IMR-90 (cell line): ENCODE data around the gene MARK4. TPM values are rescaled to one million over a fixed set of nuclear protein-coding genes. Genes with fewer than 3 reads are reported as not detected.

Experiments
- ATAC-seq: fragments of 200-7000 bp; cut with Tn5 transposase; 2 replicates; pipeline ENCODE4 v1.9.1; 2020; ENCODE audit warnings: low read depth, mild to moderate bottlenecking, moderate library complexity
- BruUV-seq: library from RNA; stranded (reverse); fragments of 400-500 nt; replicated peaks from 2 replicates; lab custom pipeline; 2021; lab: Mats Ljungman, UMichigan
- CTCF ChIA-PET: fragments of 300-600 bp; formaldehyde crosslinking; extraction: SDS; loops from one replicate; lab custom pipeline; 2021; ENCODE audit warnings: antibody characterized with exemption; lab: Yijun Ruan, JAX
- POLR2A ChIA-PET: fragments of 300-600 bp; sonication (Branson Sonifier 250); formaldehyde crosslinking; loops from one replicate; lab custom pipeline; 2022; ENCODE audit warnings: antibody characterized with exemption; ENCODE audit not compliant: unreplicated experiment; lab: Charles Lee
- DNase-seq: peaks from one replicate; pipeline ENCODE4 v3.0.0; 2013
- H2AFZ ChIP-seq: replicated peaks from 2 replicates; pipeline ENCODE3; 2013; ENCODE audit warnings: low read length, mild to moderate bottlenecking; ENCODE audit not compliant: poor library complexity
- H2AK5ac ChIP-seq: 2 replicates; pipeline ENCODE4 v1.6.1; 2013; ENCODE audit warnings: low read depth, low read length, inconsistent platforms
- H2AK9ac ChIP-seq: replicated peaks from 2 replicates; pipeline ENCODE3; 2013; ENCODE audit warnings: mild to moderate bottlenecking, low read depth, low read length, moderate library complexity; ENCODE audit not compliant: poor library complexity
- H2BK120ac ChIP-seq: 2 replicates; pipeline ENCODE4 v1.6.1; 2013; ENCODE audit warnings: low read depth, low read length, inconsistent platforms
- H2BK15ac ChIP-seq: 3 replicates; pipeline ENCODE4 v1.6.1; 2013; ENCODE audit warnings: low read depth, low read length, inconsistent platforms
- H2BK20ac ChIP-seq: 2 replicates; pipeline ENCODE4 v1.6.1; 2013; ENCODE audit warnings: low read depth, mild to moderate bottlenecking, inconsistent platforms, low read length, moderate library complexity
- H2BK5ac ChIP-seq: 2 replicates; pipeline ENCODE4 v1.6.1; 2013; ENCODE audit warnings: mild to moderate bottlenecking, low read depth, low read length, inconsistent platforms; ENCODE audit not compliant: poor library complexity, severe bottlenecking
- H3K14ac ChIP-seq: replicated peaks from 2 replicates; pipeline ENCODE4 v1.6.1; 2013; ENCODE audit warnings: low read depth, low read length, inconsistent platforms
- H3K18ac ChIP-seq: 2 replicates; pipeline ENCODE4 v1.6.1; 2013; ENCODE audit warnings: low read depth, low read length, control low read depth
- H3K23ac ChIP-seq: 2 replicates; pipeline ENCODE4 v1.6.1; 2013; ENCODE audit warnings: low read depth, low read length, inconsistent platforms
- H3K27ac ChIP-seq: 2 replicates; pipeline ENCODE4 v1.5.1; 2013; ENCODE audit warnings: mild to moderate bottlenecking, control low read depth, low read length; ENCODE audit not compliant: insufficient read depth
- H3K27me3 ChIP-seq: 2 replicates; pipeline ENCODE4 v1.6.1; 2013; ENCODE audit warnings: low read length; ENCODE audit not compliant: control insufficient read depth, insufficient read depth
- H3K36me3 ChIP-seq: 2 replicates; pipeline ENCODE4 v1.6.1; 2013; ENCODE audit warnings: low read length, mixed read lengths; ENCODE audit not compliant: control insufficient read depth, insufficient read depth
- H3K4ac ChIP-seq: 2 replicates; pipeline ENCODE4 v1.6.1; 2013; ENCODE audit warnings: low read depth, low read length, inconsistent platforms
- H3K4me1 ChIP-seq: 2 replicates; pipeline ENCODE4 v1.6.1; 2013; ENCODE audit warnings: low read length, mixed read lengths; ENCODE audit not compliant: control insufficient read depth, insufficient read depth
- H3K4me2 ChIP-seq: 2 replicates; pipeline ENCODE4 v1.6.1; 2013; ENCODE audit warnings: low read depth, mild to moderate bottlenecking, control low read depth, low read length, moderate library complexity
- H3K4me3 ChIP-seq: 2 replicates; pipeline ENCODE4 v1.5.1; 2013; ENCODE audit warnings: low read depth, mild to moderate bottlenecking, control low read depth, low read length, moderate library complexity; ENCODE audit not compliant: insufficient read depth
- H3K56ac ChIP-seq: 2 replicates; pipeline ENCODE4 v1.6.1; 2013; ENCODE audit warnings: low read length, inconsistent platforms; ENCODE audit not compliant: insufficient read depth; ENCODE audit errors: extremely low read depth
- H3K79me1 ChIP-seq, 2 experiments: 2 replicates each; pipeline ENCODE4 v1.6.1; 2013; ENCODE audit warnings: low read length in 2 of 2, inconsistent platforms in 1 of 2, low read depth in 1 of 2
- H3K9ac ChIP-seq: 2 replicates; pipeline ENCODE4 v1.6.1; 2013; ENCODE audit warnings: low read depth, low read length, control low read depth
- H3K9me1 ChIP-seq: 2 replicates; pipeline ENCODE4 v1.6.1; 2013; ENCODE audit warnings: low read length, inconsistent platforms; ENCODE audit not compliant: insufficient read depth
- H3K9me3 ChIP-seq: 2 replicates; pipeline ENCODE4 v1.6.1; 2013; ENCODE audit warnings: low read length; ENCODE audit not compliant: control insufficient read depth, insufficient read depth
- H4K20me1 ChIP-seq: 2 replicates; pipeline ENCODE4 v1.6.1; 2013; ENCODE audit warnings: low read length, inconsistent platforms; ENCODE audit not compliant: insufficient read depth
- H4K5ac ChIP-seq: 2 replicates; pipeline ENCODE4 v1.6.1; 2013; ENCODE audit warnings: mild to moderate bottlenecking, low read depth, low read length, control low read depth
- H4K8ac ChIP-seq, 2 experiments: 2 replicates each; pipeline ENCODE4 v1.6.1; 2013; ENCODE audit warnings: low read depth in 2 of 2, low read length in 2 of 2, control low read depth in 1 of 2, inconsistent platforms in 1 of 2
- H4K91ac ChIP-seq: 2 replicates; pipeline ENCODE4 v1.6.1; 2013; ENCODE audit warnings: low read depth, low read length, inconsistent platforms; ENCODE audit not compliant: insufficient read depth
- BHLHE40 ChIP-seq: fragments of 150-350 bp; IDR thresholded peaks from 2 replicates; pipeline ENCODE4 v1.6.1; 2016; ENCODE audit warnings: mild to moderate bottlenecking, low read depth, low read length
- CEBPB ChIP-seq: IDR thresholded peaks from 2 replicates; pipeline ENCODE4 v1.6.1; 2012; ENCODE audit warnings: low read depth, low read length, improper control_type of control experiment
- CHD1 ChIP-seq: IDR thresholded peaks from 2 replicates; pipeline ENCODE4 v1.6.1; 2012; ENCODE audit warnings: low read depth, low read length, improper control_type of control experiment
- MAFK ChIP-seq: IDR thresholded peaks from 2 replicates; pipeline ENCODE4 v1.6.1; 2012; ENCODE audit warnings: low read depth, low read length, improper control_type of control experiment
- MAZ ChIP-seq: IDR thresholded peaks from 2 replicates; pipeline ENCODE4 v1.6.1; 2012; ENCODE audit warnings: low read depth, mild to moderate bottlenecking, low read length, improper control_type of control experiment, moderate library complexity, borderline replicate concordance
- NFE2L2 ChIP-seq: fragments of 150-350 bp; IDR thresholded peaks from 2 replicates; pipeline ENCODE4 v1.6.1; 2016; ENCODE audit warnings: low read depth, mild to moderate bottlenecking, low read length
- POLR2A ChIP-seq: IDR thresholded peaks from 2 replicates; pipeline ENCODE4 v1.6.1; 2012; ENCODE audit warnings: mild to moderate bottlenecking, low read depth, low read length
- RAD21 ChIP-seq: IDR thresholded peaks from 2 replicates; pipeline ENCODE4 v1.6.1; 2012; ENCODE audit warnings: low read length, improper control_type of control experiment
- RCOR1 ChIP-seq: IDR thresholded peaks from 2 replicates; pipeline ENCODE4 v1.6.1; 2012; ENCODE audit warnings: mild to moderate bottlenecking, low read length, improper control_type of control experiment; ENCODE audit not compliant: insufficient replicate concordance
- RFX5 ChIP-seq: IDR thresholded peaks from 2 replicates; pipeline ENCODE4 v1.8.0; 2012; ENCODE audit warnings: low read depth, mild to moderate bottlenecking, low read length, moderate library complexity
- WGBS, 2 experiments: methylation state at CpG; one replicate each; pipeline versions ENCODE4 v1.1.5 to v1.1.7; 2013; ENCODE audit warnings: missing lambda C conversion rate in 2 of 2; ENCODE audit not compliant: insufficient read length in 1 of 2; ENCODE audit errors: extremely low coverage in 2 of 2; 5-methylcytosine and 5-hydroxymethylcytosine counted together
- dilution Hi-C: fragments of 300-500 bp; cut with HindIII; formaldehyde crosslinking; loops from one replicate; pipeline ENCODE4 v1.14.3; 2018; ENCODE audit warnings: low sequenced_read_pairs; ENCODE audit not compliant: unreplicated experiment
- in situ Hi-C: fragments of 300-500 bp; cut with MboI; formaldehyde crosslinking; loops from 3 replicates; pipeline ENCODE4 v1.14.3; 2019; ENCODE audit warnings: low sequenced_read_pairs, inconsistent platforms, mixed read lengths
- intact Hi-C: fragments of 100-400 bp; cut with micrococcal nuclease; formaldehyde crosslinking; loops from 2 replicates; pipeline ENCODE4 v1.10.0; 2022
- polyA plus RNA-seq, 3 experiments: library from polyadenylated mRNA; depleted of rRNA; stranded (reverse); fragments of >200 nt; gene quantifications; 2 replicates each; pipeline ENCODE4 v1.2.3, GENCODE V29; 2012; ENCODE audit warnings: low replicate concordance in 1 of 3
- total RNA-seq: library from RNA; depleted of rRNA; stranded (reverse); fragments of >200 nt; gene quantifications from 2 replicates; pipeline ENCODE4 v1.2.3, GENCODE V29; 2012
- TF ChIP-seq, protein P1 (sequence below): fragments of 150-350 bp; IDR thresholded peaks from 2 replicates; pipeline ENCODE4 v1.6.1; 2016; ENCODE audit warnings: low read depth, mild to moderate bottlenecking, low read length, moderate library complexity, borderline replicate concordance
- TF ChIP-seq, protein P2 (sequence below): fragments of 150-350 bp; IDR thresholded peaks from 2 replicates; pipeline ENCODE4 v1.6.1; 2017; ENCODE audit warnings: mild to moderate bottlenecking, antibody characterized with exemption, low read length, low read depth

The MARK4 gene
- total and polyA plus RNA-seq, 2 of the 4 experiments (the other 2 are of a cell fraction), result 11.3 to 20.7 TPM

- Histone ChIP-seq H2BK120ac (no peak overlapping the region), H2AFZ (no peak overlapping the region), H4K91ac (no peak overlapping the region), H2BK5ac (no peak overlapping the region), H3K79me1 (no peaks in the 10 kb centered on the region), H3K4me1 (no peaks in the 10 kb centered on the region), H4K8ac (no peak overlapping the region), H3K18ac (no peak overlapping the region), H3K27ac (no peak overlapping the region), H3K56ac (no peak overlapping the region), H3K9me3 (0 out of 2 replicates have a peak, but pooled peaks cover 2% of the 10 kb centered on the region), H2BK15ac (no peak overlapping the region), H2BK20ac (no peak overlapping the region), H3K36me3 (peaks cover 6% of the 10 kb centered on the region; the same call in 1 of the 2 replicates), H3K9ac (no peak overlapping the region), H3K4me3 (no peak overlapping the region), H3K14ac (no peak overlapping the region), H4K5ac (no peak overlapping the region), H3K27me3 (no peaks in the 10 kb centered on the region), H4K20me1 (no peaks in the 10 kb centered on the region), H3K23ac (no peak overlapping the region), H2AK9ac (no peak overlapping the region), H3K9me1 (0 out of 2 replicates have a peak, but pooled peaks cover 5% of the 10 kb centered on the region), H3K4me2 (no peak overlapping the region), H2AK5ac (no peak overlapping the region), H3K4ac (no peak overlapping the region)
- TF ChIP-seq MAFK (no peak), MAZ (no peak), RFX5 (no peak), POLR2A (no peak), RCOR1 (no peak), NFE2L2 (no peak), CEBPB (no peak), BHLHE40 (no peak), RAD21 (no peak), CHD1 (no peak)
- TF ChIP-seq, protein P1, sequence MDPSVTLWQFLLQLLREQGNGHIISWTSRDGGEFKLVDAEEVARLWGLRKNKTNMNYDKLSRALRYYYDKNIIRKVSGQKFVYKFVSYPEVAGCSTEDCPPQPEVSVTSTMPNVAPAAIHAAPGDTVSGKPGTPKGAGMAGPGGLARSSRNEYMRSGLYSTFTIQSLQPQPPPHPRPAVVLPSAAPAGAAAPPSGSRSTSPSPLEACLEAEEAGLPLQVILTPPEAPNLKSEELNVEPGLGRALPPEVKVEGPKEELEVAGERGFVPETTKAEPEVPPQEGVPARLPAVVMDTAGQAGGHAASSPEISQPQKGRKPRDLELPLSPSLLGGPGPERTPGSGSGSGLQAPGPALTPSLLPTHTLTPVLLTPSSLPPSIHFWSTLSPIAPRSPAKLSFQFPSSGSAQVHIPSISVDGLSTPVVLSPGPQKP, result no peak
- TF ChIP-seq, protein P2, sequence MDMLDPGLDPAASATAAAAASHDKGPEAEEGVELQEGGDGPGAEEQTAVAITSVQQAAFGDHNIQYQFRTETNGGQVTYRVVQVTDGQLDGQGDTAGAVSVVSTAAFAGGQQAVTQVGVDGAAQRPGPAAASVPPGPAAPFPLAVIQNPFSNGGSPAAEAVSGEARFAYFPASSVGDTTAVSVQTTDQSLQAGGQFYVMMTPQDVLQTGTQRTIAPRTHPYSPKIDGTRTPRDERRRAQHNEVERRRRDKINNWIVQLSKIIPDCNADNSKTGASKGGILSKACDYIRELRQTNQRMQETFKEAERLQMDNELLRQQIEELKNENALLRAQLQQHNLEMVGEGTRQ, result no peak
- WGBS, 2 experiments, result 89% methylated on average over 4 of the region's 19 CpGs; no CpG with 5 or more reads in 1 of the 2 experiments
- no TSS peak for BruUV-seq
- dilution Hi-C loops, result no loop called here
- DNase-seq, result no peak
- ChIA-PET POLR2A (no interaction called here), CTCF (no interaction called here)
- in situ Hi-C loops, result no loop called here
- ATAC-seq, result no peak
- intact Hi-C loops, result no loop called here
Measured at GRCh38 chr19:45307361-45307760, 56.3 kb downstream of the MARK4 start.
